ENCODE measurements around the gene LRTM2.

Gene LRTM2

DNA sequence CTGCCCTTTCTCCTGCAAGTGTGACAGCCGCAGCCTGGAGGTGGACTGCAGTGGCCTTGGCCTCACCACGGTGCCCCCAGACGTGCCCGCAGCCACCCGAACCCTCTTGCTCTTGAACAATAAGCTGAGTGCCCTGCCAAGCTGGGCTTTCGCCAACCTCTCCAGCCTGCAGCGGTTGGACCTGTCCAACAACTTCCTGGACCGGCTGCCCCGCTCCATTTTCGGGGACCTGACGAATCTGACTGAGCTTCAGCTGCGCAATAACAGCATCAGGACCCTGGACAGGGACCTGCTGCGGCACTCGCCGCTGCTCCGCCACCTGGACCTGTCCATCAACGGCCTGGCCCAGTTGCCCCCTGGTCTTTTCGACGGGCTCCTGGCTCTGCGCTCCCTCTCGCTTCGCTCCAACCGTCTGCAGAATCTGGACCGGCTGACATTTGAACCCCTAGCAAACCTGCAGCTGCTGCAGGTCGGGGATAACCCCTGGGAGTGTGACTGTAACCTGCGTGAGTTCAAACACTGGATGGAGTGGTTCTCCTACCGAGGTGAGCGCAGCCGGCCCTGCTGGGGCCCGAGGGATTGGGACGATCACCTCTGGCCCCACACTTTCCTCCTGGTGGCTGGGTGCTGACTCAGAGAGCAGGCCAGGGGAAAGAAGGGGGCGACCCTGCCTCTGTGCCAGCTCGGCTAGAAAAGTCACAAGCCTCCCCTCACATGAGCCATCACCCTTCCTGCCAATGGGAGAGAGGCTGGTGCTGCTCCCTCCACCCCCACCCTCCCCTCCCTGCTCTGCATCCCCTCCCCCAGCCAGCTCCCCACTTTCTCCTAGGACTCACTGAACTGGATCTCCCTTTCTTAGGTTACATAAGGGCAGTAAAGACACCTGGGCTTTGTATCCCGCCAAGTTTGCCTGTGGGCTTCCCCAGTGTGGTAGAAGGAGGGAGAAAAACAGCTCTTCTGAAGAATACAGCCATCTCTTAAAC, 10.9 kb downstream of the LRTM2 start:
- DNase-seq, result no peak

GRCh38 chr12:1832801-1833595, 12.6 kb downstream of the LRTM2 start:
- DNase-seq, result no peak

DNA sequence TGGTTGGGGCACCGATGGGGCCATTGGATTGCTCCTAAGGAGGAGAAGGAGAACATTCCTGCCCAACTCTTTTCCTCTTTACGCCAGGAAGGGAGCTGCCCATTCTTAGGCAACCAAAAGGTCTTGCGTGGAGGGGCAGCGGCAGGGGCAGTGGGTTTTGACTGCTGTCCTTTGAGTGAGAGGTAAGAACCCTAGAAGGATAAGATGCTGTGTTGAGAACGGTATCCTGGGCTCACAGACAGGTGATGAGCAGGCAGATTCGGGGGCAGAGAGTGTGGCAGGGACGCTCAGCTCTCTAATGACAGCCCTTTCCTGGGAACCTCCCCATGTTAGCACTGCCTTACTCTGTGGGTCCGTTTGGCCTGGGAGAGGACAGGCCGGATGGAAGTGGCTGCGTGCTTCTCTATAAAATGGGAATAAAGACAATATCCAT, 13.2 kb downstream of the LRTM2 start:
- no peak for DNase-seq

DNA sequence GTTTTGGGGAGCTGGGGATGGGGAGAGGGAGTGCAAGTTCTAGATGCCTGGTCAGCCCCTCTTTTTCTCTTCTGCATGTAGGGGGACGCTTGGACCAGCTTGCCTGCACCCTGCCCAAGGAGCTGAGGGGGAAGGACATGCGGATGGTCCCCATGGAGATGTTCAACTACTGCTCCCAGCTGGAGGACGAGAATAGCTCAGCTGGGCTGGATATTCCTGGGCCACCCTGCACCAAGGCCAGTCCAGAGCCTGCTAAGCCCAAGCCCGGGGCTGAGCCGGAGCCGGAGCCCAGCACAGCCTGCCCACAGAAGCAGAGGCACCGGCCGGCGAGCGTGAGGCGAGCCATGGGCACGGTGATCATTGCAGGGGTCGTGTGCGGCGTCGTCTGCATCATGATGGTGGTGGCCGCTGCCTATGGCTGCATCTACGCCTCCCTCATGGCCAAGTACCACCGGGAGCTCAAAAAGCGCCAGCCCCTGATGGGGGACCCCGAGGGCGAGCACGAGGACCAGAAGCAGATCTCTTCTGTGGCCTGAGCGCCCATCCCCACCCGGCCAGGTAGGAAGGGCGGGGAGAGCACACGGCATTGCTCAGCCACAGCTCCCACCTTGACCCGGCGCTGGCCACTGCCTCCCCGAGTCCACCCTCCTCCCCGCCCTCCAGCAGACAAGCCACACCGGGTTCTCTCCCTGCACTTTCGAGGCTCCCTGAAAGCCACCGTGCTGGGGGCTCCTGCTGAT, 14.0 kb downstream of the LRTM2 start:
- DNase-seq, result no peak

- no peak for DNase-seq
Observed at GRCh38 chr12:1835211-1836131, 15.1 kb downstream of the LRTM2 start.

DNA sequence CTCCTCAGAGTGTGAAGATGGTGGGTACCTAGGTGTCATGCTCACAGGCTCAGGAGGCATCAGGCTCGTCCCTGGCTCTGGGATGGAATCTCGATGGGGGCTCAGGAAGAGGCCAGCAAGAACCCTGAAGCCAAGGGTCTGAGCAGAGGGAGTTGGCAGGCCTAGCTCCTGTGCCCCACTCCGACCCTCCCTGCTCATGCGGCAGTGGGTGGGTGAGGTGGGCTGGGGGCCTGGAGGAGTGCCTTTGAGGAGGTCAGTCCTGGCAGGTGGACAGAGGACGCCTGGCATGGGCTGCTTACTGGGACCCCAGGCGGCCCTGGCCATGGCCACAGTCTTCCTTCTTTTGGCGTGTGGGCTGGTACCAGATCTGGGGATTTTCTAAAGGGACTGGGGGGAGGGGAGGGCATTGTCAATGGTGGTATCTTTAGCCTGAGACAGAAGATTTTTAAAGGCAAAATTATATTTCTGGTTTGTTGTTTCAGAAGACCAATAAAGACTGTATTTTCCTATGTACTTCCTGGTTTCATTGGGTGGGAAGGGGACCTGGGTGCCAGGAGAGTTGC, 16.0 kb downstream of the LRTM2 start:
- DNase-seq, result no peak

- DNase-seq, result no peak
Observed at GRCh38 chr12:1836854-1837421, 16.6 kb downstream of the LRTM2 start.

DNA sequence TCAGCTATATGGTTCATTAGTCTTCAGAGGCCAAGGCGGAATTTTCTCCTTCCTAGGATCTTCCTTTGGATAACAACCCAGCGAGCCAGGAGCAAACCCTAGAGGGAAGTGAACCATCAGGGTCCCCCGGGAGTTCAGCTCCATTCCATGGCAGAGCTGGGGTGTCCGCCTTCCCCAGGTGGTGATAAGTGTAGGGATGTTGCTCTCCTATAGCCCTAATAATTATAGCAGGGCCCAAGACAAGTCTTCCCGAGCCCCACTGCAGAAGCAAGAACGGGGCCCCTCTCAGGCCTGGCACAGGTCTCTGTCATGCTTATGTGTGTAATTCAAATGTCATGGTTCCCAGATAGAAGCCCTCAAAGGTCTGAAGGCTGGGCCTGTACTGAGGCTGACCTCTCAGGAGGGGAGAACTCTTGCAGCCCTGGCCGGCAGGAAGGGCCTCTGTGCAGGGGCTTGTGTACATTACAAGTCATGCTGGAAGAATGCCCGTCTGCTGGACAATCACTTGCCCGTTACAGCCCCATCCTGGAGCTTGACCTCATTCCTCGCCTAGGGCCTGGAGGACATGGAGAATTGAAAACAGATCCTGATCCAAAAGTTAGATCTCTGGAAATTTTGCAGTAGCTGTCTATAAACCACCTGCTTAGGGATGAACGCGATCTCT, 17.3 kb downstream of the LRTM2 start:
- no peak for DNase-seq

DNA sequence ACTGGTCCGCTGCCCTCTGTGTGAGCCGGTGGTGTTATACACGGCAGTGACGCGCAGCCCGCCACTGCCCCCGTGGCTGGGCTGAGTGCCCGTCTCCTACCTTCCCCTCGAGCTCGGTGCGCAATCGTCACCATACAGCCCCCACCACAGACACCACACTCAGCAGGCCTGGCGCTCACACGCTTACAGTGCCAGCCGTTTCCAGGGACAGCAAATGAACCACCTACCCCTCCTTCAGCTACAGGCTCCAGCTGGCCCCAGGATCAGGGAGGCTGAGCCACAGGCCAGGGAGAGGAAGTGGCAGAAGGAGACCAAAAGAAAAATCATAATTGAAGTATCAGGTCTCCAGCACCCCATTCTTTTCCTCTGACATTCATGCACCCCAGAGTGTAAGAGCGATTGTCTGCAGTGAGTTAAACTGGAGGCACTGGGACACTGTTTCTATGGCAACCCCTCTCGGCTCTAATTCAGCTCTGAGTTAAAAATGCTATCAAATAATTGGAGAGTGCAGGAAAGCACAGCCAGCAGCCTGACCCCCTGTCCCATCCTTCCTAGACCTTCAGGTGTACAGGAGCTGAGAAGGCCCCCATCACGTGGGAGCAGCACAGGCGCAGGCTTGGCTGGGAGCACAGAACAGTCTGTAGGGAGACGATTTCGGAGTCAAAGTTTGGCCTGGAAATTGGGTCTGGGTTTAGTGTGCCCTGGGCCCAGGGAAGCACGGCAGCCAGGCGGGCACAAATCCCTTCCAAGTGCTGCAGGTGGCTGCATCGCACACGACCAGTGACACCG, 18.0 kb downstream of the LRTM2 start:
- DNase-seq, result no peak

- no peak for DNase-seq
Observed at GRCh38 chr12:1838994-1839365, 18.6 kb downstream of the LRTM2 start.

DNA sequence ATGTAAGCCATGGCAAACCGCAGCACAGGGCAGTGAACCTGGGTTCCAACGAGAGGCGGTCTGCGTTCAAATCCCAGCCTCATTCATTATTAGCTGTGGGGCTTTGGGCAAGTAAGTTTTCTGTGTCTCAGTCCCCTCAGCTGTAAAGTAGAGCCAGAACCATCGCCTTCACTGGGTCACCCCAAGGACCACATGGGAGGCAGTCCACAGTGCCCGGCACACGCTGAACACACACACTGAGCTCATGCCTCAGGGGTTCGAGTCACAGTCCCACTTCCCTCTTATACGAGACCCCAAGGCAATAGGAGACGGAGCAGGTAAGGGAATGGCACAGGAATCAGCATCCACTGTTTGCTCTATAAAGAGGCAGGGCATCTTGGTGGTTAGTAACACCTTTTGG, 19.1 kb downstream of the LRTM2 start:
- DNase-seq, result no peak

- DNase-seq, result no peak
Observed at GRCh38 chr12:1839956-1840951, 19.9 kb downstream of the LRTM2 start.

GRCh38 chr12:1840981-1841425, 20.6 kb downstream of the LRTM2 start:
- DNase-seq, result no peak

DNA sequence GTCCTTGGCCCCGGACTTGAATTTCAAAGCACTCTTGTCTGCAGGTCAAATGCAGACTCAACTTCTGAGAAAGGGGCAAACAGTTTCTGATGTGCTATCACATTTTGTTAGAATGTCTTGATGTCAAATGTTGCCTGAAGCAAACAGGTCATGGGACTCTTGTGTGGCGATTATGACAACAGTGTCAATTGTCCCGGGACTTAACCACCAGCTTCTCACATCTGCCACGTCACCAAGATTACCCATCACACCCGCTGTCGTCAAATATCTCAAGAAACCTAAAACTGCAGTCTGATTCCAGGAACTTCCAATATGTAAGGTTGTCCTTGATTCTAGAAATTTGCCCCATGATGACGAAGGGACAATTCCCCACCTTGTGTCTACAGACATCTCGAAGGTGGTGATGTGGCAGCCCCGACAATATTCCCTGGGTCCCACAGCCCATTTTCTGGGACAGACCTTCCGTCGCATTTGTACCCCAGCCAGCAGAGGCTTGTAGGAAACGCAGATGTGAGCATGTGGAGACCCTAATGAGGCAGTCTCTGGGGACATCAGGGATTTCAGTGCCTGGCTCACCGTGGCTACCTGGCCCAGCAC, 21.3 kb downstream of the LRTM2 start:
- DNase-seq, result no peak

DNA sequence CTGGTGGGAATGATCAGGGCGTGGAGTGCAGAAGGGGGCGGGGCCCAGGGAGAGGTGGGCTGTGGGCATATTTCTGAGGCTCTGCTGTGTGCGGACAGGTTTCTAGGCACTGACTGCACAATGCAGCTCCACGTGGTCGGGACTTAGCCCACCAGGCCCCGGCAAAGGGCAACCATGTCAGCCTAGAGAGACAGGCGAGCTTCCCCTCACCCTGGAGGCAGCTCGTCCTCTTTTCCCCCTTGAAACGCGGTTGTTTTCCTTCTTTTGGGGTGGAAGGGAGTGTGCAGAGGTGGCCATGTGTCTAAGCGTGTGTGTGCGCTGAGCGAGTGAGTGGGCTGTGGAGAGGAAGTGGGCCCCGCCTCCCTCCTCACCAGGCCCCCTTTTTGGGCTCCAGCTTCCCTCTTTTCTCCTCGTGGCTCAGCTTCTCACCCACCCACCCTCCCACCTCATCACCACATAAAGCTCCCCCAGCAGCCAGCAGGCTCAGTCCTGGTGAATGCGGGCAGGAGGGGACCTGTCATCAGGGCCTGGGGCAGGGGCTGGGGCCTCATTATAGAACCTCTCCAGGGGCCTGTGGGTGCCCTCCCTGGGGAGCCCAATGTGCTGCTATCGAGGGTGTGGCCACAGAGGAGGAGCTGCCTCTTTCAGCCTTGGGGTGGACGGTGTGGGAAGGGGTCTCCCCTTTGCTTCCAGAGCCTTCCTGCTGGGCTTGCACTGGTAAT, 22.0 kb downstream of the LRTM2 start:
- no peak for DNase-seq

DNA sequence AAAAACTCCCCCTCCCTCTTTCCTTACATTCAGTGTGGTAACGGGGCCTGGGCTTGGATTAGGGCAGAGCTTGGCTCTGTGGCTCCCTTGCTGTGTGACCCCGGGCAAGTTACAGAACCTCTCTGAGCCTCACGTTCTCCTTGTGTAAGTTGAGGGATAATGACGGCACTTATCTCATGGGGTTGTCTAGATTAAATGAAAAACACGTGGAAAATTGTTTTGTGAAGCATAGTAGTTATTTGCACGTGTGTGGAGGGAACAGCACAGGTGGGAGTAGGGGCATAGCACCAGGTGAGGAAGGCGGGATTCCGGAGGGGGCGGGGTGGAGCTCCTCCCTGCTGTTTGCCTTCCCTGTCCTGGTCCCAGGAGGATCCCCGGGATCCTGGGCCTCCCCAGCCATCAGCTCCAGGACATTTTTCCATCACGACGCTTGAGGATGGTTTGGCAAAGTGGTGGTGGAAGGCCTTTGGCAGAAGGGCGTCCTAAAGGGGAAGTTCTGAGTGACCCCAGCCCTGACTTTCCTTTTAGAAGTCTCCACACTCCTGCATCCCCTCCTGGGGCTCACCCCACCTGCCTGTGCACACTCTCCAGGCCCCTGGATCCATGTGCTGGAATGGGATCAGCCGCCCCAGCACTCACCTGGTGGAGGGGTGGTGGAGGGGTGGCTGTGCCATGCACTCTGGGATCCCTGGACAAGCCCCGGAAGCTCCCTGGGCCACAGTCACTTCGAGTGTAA, 22.7 kb downstream of the LRTM2 start:
- no peak for DNase-seq

- DNase-seq, result no peak
Observed at GRCh38 chr12:1843641-1844005, 23.3 kb downstream of the LRTM2 start.
